GM21528 (cell line): ENCODE data around the gene INO80E.
A peak's percentile ranks its signal among the peaks of the same experiment; 100 is the strongest.

Experiments
- ATAC-seq: cut with Tn5 transposase; IDR thresholded peaks from one replicate; pipeline ENCODE4 v1.9.1; 2021; ENCODE audit warnings: mild to moderate bottlenecking, moderate library complexity; ENCODE audit not compliant: unreplicated experiment, low FRiP score

The INO80E gene

DNA sequence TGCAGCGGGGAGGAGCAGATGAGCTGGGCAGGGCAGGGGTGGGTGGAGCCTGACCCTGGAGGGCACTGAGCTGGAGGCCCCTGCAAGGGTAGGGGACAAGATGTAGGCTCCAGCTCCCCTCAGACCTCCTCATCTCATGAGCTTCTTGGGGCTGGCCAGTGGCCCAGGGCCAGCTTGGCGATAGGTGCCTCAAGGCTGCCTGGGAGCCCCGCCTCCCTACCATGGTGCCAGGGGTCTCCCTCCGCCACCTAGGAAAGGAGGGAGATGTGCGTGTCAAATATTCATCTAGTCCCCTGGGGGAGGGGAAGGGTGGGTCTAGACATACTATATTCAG is 4.5 kb upstream of the INO80E start:
- ATAC-seq = no peak

GRCh38 chr16:29992344-29992967 is 3.6 kb upstream of the INO80E start:
- ATAC-seq = no peak

- no peak for ATAC-seq
Observed at GRCh38 chr16:29993191-29993902, 2.7 kb upstream of the INO80E start.

GRCh38 chr16:29993903-29994599 is 2.0 kb upstream of the INO80E start:
- ATAC-seq = no peak

DNA sequence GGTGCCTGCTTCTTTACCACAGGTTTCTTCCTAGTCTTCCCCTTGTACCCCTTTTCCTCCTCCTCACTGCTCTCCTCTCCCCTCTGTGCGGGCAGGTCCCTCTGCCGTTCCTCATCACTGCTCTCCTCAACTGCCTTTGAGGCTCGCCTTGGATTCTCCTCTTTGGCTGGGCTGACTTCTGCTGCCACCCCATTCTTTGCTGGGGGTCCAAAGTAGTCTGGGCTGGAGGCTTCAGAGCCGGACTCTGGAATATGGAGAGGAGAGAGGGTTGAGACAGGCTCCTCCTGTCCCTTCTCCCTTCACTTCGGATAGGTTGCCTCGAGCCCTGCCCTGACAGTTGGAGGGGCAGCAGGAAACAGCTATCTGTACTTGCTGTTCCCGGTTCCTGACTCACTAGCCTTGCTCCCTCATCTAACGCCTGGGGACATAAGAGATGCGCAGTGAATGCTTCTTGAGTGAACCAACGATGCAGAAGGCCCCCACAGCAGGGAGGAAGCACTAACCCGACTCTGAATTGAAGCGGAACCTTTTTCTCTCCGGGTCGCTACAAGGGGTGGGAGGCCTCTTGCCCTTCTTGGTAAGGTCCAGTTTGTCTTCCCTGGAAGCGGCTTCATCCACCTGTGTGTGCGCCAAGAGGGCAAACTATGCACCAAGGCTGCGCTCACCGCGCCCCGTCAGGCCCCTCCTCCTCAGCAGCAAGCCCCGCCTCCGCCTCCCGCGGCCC is 1.3 kb upstream of the INO80E start:
- ATAC-seq = peak; percentile 46

- peak; percentile 50 for ATAC-seq
Observed at GRCh38 chr16:29995324-29995910, 624 bp upstream of the INO80E start, which contains the start of gene HIRIP3. HIRIP3 (minus strand) TSS chr16:29995617; CDS start chr16:29995605, 12 bp downstream.

DNA sequence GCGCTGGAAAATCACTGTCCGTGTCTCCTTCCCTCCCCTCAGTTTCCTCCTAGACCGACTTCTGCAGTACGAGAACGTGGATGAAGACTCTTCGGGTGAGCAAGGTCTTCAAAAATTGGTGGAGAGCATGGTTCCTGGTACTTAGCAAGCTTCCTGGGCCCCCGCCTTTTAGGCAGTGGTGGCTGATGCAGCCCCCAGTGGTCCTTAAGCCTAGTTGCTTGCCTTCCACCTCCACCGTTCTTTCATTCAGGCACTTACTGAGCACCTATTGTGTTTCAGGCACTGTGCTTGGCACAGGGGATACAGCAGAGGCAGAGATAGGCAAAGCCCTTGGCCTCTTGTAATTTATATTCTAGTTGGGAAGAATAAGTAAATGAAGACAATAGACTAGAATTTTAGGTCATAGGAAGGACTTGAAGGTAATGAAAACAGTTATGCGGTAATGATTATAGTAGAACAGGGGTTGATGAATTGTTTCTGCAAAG is 767 bp downstream of the INO80E start:
- no peak for ATAC-seq

DNA sequence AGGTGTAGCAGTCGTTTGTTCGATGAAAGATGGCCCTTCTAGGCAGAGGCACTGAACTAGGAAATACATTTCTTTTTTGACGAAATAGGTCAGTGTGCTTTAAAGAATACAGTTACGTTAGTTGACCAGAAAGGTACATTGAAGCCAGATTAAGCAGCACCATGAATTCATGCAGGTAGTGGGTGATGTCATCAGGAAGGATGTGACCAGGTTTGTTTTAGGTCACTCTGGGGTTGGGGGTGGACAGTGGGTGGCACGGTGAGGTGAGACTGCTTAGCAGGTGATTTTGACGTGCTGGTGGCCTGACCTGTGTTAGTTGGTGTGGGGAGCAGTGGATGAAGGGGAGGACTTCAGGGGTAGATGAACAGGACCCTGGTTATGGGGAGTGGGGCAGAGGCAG is 3.6 kb downstream of the INO80E start:
- no peak for ATAC-seq

- ATAC-seq = no peak
Observed at GRCh38 chr16:30000735-30001631, 4.9 kb downstream of the INO80E start.

DNA sequence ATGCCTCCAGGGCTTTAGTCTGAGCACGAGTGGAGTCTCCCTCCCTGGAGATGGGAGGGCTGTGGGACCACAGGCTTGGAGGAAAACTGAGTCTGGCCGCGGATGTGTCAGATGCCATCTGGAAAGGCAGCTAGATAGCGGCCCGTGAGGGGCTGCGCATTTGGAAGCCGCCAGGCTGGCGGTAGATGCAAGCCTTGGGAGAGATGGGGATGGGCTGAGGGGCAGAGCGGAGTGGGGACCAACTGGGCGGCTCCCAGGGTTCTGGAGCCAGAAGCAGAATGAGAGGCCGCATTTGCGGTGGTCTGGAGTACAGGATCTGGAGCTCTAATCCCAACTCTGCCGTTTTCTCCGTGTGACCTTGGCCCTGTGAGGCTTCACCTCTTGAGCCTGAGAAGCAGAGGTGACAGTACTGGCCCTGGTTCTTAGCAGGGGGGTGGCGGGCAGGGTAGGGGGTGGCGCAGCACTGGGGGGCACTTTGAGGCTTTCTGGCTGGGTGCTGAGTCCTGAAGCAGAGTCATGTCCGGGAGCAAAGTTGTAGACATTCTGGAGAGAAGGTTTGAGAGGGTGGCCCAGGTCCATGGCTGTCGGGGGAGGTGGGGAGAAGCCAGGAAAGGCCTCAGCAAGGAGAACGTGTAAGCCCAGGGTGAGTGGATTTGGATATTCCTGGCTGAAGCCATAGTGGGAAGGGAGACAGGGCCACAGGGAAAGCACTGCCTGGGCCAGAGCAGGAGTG is 6.7 kb downstream of the INO80E start:
- no peak for ATAC-seq

GRCh38 chr16:30003670-30004423 is 7.8 kb downstream of the INO80E start:
- ATAC-seq = no peak

DNA sequence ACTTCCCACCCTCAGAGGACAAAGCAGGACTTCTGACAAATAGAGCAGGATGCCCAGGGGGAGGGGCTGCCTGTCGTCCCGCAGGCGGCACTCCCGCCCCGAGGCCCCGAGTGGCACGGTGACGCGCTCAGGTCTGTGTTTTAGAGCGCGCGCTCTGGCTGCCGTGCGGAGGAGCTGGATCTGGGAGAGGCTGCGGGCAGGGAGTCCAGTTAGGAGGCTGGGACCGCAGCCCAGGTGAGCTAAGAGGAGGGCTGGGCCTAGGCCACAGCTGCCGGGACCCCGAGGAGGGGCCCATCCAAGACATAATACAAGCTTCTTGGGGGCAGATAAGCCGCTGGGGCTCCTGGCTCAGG is 8.4 kb downstream of the INO80E start:
- ATAC-seq = no peak

DNA sequence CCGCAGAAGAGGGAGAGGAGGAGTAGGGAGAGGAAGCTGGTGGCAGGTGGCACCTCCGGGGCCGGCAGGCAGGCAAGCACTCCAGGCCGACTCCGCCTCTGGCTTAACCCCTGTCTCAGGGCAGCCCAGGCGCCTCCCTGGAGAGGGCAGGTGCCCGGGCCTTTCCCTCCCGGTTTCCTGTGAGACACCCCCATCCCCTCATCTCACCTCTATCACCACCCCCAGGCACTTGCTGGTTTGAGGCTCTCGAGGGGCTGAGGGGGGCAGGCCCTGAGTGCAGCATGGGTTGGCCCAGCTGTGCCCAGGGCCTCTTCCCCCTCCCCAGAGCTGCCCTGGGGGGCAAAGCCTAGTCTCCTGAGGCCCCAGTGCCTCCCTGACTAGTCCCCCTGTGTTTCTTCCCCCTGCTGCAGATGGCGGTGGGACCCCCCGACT is 8.8 kb downstream of the INO80E start:
- no peak for ATAC-seq

GRCh38 chr16:30005341-30006094 is 9.5 kb downstream of the INO80E start:
- ATAC-seq = no peak

GRCh38 chr16:30006095-30006473 is 10.0 kb downstream of the INO80E start:
- ATAC-seq = no peak

GRCh38 chr16:30006659-30007377 is 10.8 kb downstream of the INO80E start:
- ATAC-seq = no peak

DNA sequence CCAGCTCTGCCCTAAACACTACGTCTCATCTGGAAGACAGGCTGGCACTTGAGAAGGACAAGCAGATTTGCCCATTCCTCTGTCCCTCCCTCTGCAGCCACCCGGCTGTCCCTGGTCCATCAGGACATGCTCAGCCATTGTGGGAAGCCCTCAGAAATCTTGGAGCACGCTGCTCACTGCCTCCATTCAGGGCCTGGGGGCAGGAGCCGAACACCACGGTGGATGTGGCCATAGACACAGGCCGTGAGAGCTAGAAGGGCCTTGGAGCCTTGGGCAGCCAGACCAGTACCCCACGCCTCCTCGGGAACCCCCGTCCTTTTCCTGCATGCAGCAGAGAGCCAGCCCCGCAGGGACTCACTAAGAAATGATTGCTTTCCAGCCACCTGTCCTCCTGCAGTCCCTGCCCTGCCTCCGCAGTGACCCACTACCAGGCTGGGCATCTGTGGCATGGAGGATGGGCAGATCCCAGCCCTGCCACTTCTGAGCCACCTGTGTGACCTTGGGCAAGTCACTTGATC is 11.4 kb downstream of the INO80E start:
- ATAC-seq = no peak
